GM11168 (cell line): ENCODE results near the gene ICAM4.

Experiments
- in situ Hi-C: fragments of 300-500 bp; cut with MboI; formaldehyde crosslinking; loops from one replicate; pipeline ENCODE4 v1.12.0; 2022; ENCODE audit warnings: low sequenced_read_pairs; ENCODE audit not compliant: unreplicated experiment

The ICAM4 gene

GRCh38 chr19:10316229-10317044, 29.7 kb downstream of the ICAM4 start:
- in situ Hi-C loops, result no loop called here

- in situ Hi-C loops, result no loop called here
Observed at GRCh38 chr19:10317045-10317856, 30.5 kb downstream of the ICAM4 start.

GRCh38 chr19:10317857-10318462, 31.2 kb downstream of the ICAM4 start:
- in situ Hi-C loops, result no loop called here

- in situ Hi-C loops, result no loop called here
Observed at GRCh38 chr19:10318807-10319682, 32.3 kb downstream of the ICAM4 start.

GRCh38 chr19:10320602-10321416, 34.1 kb downstream of the ICAM4 start:
- in situ Hi-C loops, result no loop called here

GRCh38 chr19:10321417-10321797, 34.7 kb downstream of the ICAM4 start:
- in situ Hi-C loops, result no loop called here

GRCh38 chr19:10321874-10322835, 35.4 kb downstream of the ICAM4 start:
- in situ Hi-C loops, result no loop called here

- in situ Hi-C loops, result no loop called here
Observed at GRCh38 chr19:10325732-10326131, 39.0 kb downstream of the ICAM4 start.

- in situ Hi-C loops, result no loop called here
Observed at GRCh38 chr19:10327793-10328192, 41.0 kb downstream of the ICAM4 start.

- in situ Hi-C loops, result no loop called here
Observed at GRCh38 chr19:10328558-10329429, 42.0 kb downstream of the ICAM4 start.

- in situ Hi-C loops, result no loop called here
Observed at GRCh38 chr19:10329555-10329954, 42.8 kb downstream of the ICAM4 start.

GRCh38 chr19:10332158-10332964, 45.6 kb downstream of the ICAM4 start:
- in situ Hi-C loops, result no loop called here

GRCh38 chr19:10332965-10333757, 46.4 kb downstream of the ICAM4 start, which contains the start of gene RAVER1:
RAVER1 (minus strand) TSS chr19:10333529; CDS start chr19:10333507, 22 bp downstream.
- in situ Hi-C loops, result no loop called here

- in situ Hi-C loops, result no loop called here
Observed at GRCh38 chr19:10333758-10334587, 47.2 kb downstream of the ICAM4 start.
